ENCODE data around the gene METTL14. TPM values are rescaled to one million over a fixed set of nuclear protein-coding genes. Genes with fewer than 3 reads are reported as not detected.

Gene METTL14
- total RNA-seq, 2 donors from 2014 or later: 54.1 to 59.3 TPM

- no peaks in the 10 kb centered on the region for H3K9me3 Mint-ChIP-seq
- H3K27me3 Mint-ChIP-seq (ENCODE audit: insufficient read depth): no peaks in the 10 kb centered on the region
- no peak overlapping the region for H3K4me3 ChIP-seq (ENCODE audit: low read length)
- no peaks in the 10 kb centered on the region for H3K4me1 ChIP-seq (ENCODE audit: control insufficient read depth, insufficient read depth, low read length)
- 82 to 100% methylated on average over 1 to 3 of the region's 3 CpGs for WGBS, 2 experiments (ENCODE audit: insufficient coverage in 1 of 2, insufficient read length in 1 of 2)
- H3K4me3 Mint-ChIP-seq: no peak overlapping the region
- no peak for TF ChIP-seq CTCF (conservative IDR thresholded peaks at IDR 0.05)
- H3K36me3 Mint-ChIP-seq (ENCODE audit: low read depth): peaks cover 31% of the 10 kb centered on the region
- H3K9ac ChIP-seq (ENCODE audit: extremely low read depth, low read length, poor library complexity, severe bottlenecking): no peak overlapping the region
- H3K27ac Mint-ChIP-seq: no peak overlapping the region
- no peak overlapping the region for H3K27ac ChIP-seq (ENCODE audit: low read depth, low read length)
- no peak for DNase-seq
- peaks cover 74% of the 10 kb centered on the region for H3K36me3 ChIP-seq (ENCODE audit: control insufficient read depth, insufficient read depth, low read length)
- H3K4me1 Mint-ChIP-seq: no peaks in the 10 kb centered on the region
- H3K27me3 ChIP-seq (ENCODE audit: control insufficient read depth, insufficient read depth, low read length, poor library complexity, severe bottlenecking): no peaks in the 10 kb centered on the region
- no peaks in the 10 kb centered on the region for H3K9me3 ChIP-seq (ENCODE audit: control insufficient read depth, low read length)
Measured at GRCh38 chr4:118732591-118733330, 47.6 kb downstream of the METTL14 start.

GRCh38 chr4:118734491-118735205 is 49.5 kb downstream of the METTL14 start:
- H3K4me1 ChIP-seq (ENCODE audit: control insufficient read depth, insufficient read depth, low read length): no peaks in the 10 kb centered on the region
- DNase-seq: no peak
- H3K27me3 ChIP-seq (ENCODE audit: control insufficient read depth, insufficient read depth, low read length, poor library complexity, severe bottlenecking): no peaks in the 10 kb centered on the region
- H3K9ac ChIP-seq (ENCODE audit: extremely low read depth, low read length, poor library complexity, severe bottlenecking): no peak overlapping the region
- no peaks in the 10 kb centered on the region for H3K9me3 ChIP-seq (ENCODE audit: control insufficient read depth, low read length)
- H3K4me1 Mint-ChIP-seq: no peaks in the 10 kb centered on the region
- H3K4me3 Mint-ChIP-seq: no peak overlapping the region
- WGBS, 2 experiments (ENCODE audit: insufficient coverage in 1 of 2, insufficient read length in 1 of 2): 91 to 100% methylated on average over 4 to 7 of the region's 7 CpGs
- H3K36me3 ChIP-seq (ENCODE audit: control insufficient read depth, insufficient read depth, low read length): peaks cover 75% of the 10 kb centered on the region
- peaks cover 24% of the 10 kb centered on the region for H3K36me3 Mint-ChIP-seq (ENCODE audit: low read depth)
- no peak overlapping the region for H3K27ac Mint-ChIP-seq
- no peak overlapping the region for H3K4me3 ChIP-seq (ENCODE audit: low read length)
- H3K27me3 Mint-ChIP-seq (ENCODE audit: insufficient read depth): no peaks in the 10 kb centered on the region
- no peak for TF ChIP-seq CTCF (conservative IDR thresholded peaks at IDR 0.05)
- H3K27ac ChIP-seq (ENCODE audit: low read depth, low read length): no peak overlapping the region
- H3K9me3 Mint-ChIP-seq: no peaks in the 10 kb centered on the region

GRCh38 chr4:118736900-118737299 is 51.7 kb downstream of the METTL14 start:
- Mint-ChIP-seq H3K4me1 (no peaks in the 10 kb centered on the region), H3K27ac (no peak overlapping the region), H3K4me3 (no peak overlapping the region), H3K9me3 (no peaks in the 10 kb centered on the region), H3K27me3 (ENCODE audit: insufficient read depth) (no peaks in the 10 kb centered on the region), H3K36me3 (ENCODE audit: low read depth) (peaks cover 30% of the 10 kb centered on the region)
- peaks cover 68% of the 10 kb centered on the region for H3K36me3 ChIP-seq (ENCODE audit: control insufficient read depth, insufficient read depth, low read length)
- H3K27me3 ChIP-seq (ENCODE audit: control insufficient read depth, insufficient read depth, low read length, poor library complexity, severe bottlenecking): no peaks in the 10 kb centered on the region
- H3K27ac ChIP-seq (ENCODE audit: low read depth, low read length): no peak overlapping the region
- no peaks in the 10 kb centered on the region for H3K9me3 ChIP-seq (ENCODE audit: control insufficient read depth, low read length)
- DNase-seq: no peak
- no peak overlapping the region for H3K4me3 ChIP-seq (ENCODE audit: low read length)
- H3K4me1 ChIP-seq (ENCODE audit: control insufficient read depth, insufficient read depth, low read length): no peaks in the 10 kb centered on the region
- no peak for TF ChIP-seq CTCF (conservative IDR thresholded peaks at IDR 0.05)
- no peak overlapping the region for H3K9ac ChIP-seq (ENCODE audit: extremely low read depth, low read length, poor library complexity, severe bottlenecking)

Measured in endodermal cell (in vitro differentiated cells).